Myocyte (in vitro differentiated cells): ENCODE measurements around the gene CELA3B. TPM values are rescaled to one million over a fixed set of nuclear protein-coding genes. Genes with fewer than 3 reads are reported as not detected.
"Not testable (repeated sequence)": the region's sequence is repeated elsewhere in the genome, so short reads cannot be mapped to it uniquely, and the experiment has no call there.

Experiments
- DNase-seq: peaks from one replicate; pipeline ENCODE4 v3.0.0-alpha.2; 2012; ENCODE audit warnings: low read depth
- total RNA-seq: library from RNA; depleted of rRNA; stranded (reverse); fragments of >200 nt; gene quantifications from 2 replicates; pipeline ENCODE4 v1.2.3, GENCODE V29; 2014

Gene CELA3B
- total RNA-seq, 1 donor from 2014 or later = not detected

DNA sequence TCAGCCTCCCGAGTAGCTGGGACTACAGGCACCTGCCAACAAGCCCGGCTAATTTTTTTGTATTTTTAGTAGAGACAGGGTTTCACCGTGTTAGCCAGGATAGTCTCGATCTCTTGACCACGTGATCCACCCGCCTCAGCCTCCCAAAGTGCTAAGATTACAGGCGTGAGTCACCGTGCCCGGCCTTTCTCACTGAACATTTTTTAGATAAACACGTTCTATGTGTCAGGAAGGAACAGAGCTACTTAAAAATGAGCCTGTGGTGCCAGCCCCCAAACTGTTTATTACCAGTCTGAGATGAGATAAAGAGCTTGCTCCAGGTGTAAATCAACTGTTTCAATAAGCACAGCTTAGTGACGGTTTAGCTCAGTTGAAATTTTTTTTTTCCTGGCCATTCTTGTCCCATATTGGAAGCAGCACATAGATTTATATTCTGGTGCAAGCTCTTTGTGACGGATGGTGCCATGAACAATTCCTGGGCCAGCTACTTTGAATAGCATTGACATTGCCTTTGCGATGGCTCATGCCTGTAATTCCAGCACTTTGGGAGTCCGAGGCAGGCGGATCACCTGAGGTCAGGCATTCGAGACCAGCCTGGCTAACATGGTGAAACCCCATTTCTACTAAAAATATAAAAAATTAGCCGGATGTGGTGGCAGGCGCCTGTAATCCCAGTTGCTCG is 33.7 kb upstream of the CELA3B start:
- not testable (repeated sequence) for DNase-seq

DNA sequence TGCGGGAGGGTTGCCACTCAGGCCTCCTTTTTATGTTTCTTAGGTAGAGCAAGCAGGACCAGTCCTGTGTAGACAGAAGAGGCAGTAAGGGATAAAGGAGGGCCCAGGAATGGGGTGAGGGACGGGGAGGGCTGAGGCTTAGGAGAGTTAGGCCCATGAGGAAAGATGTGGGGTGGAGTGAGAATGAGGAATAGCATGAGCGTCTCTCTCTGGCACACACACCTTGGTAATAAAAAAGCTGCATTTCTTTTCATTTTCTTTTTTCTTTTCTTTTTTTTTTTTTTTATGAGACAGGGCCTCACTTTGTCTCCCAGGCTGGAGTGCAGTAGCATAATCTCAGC is 32.1 kb upstream of the CELA3B start:
- no peak for DNase-seq

- DNase-seq = no peak
Observed at GRCh38 chr1:21946836-21947587, 29.8 kb upstream of the CELA3B start.

DNA sequence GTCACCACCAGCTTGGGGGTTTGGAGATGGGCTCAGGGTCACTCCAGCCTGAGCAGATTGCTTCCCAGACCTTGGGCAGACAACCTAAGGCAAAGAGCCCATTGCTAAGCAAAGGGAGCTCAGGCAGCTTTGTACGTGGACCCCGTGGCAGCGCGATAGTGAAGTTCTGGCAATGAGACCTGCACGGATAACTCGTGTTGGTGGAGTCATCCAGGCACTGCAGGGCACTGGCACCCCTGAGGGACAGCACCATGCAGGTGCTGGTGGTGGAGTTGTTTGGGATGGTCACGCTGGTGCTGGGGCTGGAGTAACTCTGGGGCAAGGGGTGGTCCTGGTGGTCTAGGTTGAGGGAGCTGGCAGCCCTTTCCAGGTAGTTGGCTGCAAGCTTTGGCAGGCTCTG is 26.1 kb upstream of the CELA3B start:
- DNase-seq = no peak

GRCh38 chr1:21951226-21951870 is 25.5 kb upstream of the CELA3B start:
- peak; percentile 38 for DNase-seq

DNA sequence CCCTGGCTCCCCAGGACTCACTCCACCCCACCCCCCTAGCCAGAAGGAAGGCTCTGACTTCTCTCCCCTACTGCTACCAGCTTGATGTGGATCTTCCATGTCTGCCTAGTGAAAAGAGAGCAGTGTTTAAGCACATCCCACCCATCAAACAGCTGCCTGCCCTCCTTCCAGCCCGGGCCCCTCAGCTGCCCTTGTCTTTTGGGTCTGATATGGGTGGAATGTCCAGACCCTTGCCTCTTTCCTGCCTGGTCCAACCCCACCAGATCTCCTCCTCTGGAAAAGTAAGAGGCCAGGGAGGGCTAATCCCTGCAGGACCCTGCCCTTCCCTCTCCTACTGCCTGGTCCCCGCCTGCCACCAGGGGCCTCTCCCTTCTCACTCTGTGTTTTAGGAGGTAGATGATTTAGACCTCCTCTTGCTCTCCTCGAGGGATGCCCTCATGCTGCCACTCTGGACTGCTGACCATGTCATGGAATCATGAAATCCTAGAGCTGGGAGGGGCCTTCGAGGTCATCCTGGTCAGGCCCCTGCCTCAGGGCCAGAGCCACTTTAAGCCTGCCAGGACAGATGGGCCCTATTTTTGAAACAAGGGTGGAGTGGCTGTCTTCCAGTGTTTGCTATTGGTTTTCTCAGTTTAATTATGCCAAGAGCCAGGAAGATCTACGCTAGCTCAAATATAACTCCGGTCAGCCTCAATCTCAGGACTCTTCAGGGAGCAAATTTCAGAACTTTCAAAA is 23.9 kb upstream of the CELA3B start:
- peak; percentile 79 for DNase-seq

DNA sequence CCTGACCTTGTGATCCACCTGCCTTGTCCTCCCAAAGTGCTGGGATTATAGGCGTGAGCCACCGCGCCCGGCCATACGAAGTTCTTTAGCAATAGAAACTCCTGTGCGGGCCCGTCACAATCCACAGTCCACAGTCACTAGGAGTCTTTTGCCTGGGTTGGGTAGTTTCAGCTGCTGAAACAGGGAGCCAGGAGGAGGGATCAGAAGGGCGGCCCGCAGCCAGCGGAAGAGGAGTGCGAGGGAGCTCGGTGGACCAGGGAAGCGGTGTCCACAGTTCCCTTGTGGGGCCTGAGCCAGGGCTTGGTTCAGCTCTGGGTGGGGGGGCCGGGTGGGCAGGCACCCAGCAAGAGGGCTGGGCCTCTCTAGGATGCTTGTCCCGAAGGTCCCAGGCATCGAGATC is 21.8 kb upstream of the CELA3B start:
- DNase-seq = no peak

- DNase-seq = no peak
Observed at GRCh38 chr1:21955501-21956281, 21.1 kb upstream of the CELA3B start.

GRCh38 chr1:21956720-21957552 is 19.9 kb upstream of the CELA3B start:
- DNase-seq = peak; percentile 47

GRCh38 chr1:21961337-21961736 is 15.5 kb upstream of the CELA3B start:
- no peak for DNase-seq

GRCh38 chr1:21961799-21962198 is 15.0 kb upstream of the CELA3B start:
- DNase-seq = no peak

DNA sequence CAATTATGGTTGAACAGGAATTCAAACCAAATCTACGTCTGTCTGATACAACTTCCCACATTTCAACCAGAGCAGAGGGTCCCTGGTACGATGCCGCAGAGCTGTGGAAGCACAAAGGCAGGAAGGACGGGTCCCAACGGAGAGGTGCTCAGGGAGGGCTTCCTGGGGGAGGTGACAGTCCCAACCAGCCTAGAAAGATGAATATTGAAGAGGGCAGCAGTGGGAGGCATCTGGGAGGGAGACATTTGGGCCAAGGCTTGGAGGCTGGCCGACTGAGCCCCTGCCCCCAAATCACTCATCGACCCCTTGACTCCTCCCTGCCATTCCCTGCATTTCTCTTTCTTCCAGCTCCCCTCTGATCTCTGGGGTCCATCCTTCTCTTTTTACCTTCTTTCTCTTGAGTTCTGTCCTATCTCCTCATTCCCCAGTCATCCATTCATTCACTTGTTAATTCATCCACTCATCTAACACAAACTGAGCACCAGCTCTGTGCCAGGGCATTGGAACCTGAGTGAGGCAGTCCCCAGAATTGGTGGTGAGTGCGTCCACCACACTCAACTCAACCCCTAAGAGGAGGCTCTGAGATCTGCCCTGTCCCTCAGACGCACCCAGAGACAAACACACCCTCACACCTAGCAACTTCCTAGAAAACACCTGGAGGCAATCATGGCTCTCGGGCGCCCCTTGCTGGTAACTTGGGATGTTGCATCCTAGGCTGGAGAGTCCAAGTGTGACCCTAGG is 13.2 kb upstream of the CELA3B start:
- peak; percentile 84 for DNase-seq

DNA sequence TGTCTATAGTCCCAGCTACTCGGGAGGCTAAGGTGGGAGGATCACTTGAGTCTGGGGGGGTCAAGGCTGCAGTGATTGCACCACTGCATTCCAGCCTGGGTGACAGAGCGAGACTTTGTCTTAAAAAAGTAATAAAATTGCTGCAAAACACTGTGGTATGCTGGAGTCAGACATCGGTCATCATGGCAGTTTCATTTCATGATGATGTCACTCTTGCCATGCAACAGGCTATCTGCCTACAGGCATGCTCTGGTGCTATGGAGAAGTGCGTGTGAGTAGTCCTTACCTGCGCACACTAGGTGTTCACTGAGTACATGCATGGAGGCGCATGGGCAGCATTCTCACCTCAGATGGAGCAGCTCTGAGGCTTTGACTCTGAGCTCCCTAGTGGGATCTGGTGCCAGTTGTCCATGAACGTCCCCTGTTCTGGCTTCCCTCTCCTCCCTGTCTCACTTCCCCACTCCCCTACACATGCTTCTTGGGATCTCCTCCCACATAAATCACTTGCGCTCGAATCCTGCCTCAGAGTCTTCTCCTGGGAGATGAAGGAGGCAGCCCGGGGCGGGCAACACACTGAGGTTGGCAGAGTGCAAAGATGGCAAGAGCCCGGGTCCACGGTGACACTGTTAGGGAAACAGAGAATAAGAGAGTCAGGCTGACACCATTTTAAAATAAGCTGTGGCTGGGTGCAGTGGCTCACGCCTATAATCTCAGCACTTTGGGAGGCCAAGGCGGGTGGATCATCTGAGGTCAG is 10.4 kb upstream of the CELA3B start:
- no peak for DNase-seq

GRCh38 chr1:21967216-21967615 is 9.6 kb upstream of the CELA3B start:
- DNase-seq = not testable (repeated sequence)

DNA sequence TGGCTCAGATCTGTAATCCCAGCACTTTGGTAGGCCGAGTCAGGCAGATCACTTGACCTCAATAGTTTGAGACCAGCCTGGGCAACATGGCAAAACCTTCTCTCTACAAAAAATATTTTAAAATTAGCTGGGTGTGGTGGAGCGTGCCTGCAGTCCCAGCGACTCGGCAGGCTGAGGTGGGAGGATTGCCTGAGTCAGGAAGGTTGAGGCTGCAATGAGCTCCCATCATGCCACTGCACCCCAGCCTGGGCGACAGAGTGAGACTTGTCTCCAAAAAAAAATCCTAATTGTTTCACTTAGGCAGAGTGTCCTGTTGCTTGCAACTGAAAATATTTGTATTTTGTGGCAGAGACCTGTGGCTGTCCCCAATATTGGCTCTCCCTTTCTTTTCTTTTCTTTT is 7.8 kb upstream of the CELA3B start:
- DNase-seq = not testable (repeated sequence)

- not testable (repeated sequence) for DNase-seq
Observed at GRCh38 chr1:21970523-21970922, 6.3 kb upstream of the CELA3B start.

DNA sequence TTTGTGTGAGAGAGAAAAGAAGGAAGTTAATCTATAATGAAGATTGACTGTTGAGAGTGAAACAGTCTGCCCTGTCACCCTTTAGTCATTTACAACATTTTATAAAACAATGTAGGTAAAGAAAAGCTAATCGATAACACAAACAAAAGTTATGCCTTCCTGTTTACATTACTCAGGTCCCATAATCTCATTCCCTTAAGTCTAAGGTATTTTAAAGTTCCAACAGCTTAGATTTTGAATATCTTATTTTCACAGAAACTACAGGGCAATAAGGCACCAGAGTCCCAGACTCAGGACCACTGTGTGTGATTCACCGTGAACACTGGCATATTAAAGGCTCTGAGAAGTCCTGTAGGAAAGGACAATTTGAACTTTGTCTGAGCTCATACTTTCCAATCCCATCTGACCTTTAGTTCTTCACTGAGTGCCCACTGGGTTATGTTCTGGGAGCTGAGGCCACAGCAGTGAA is 3.8 kb upstream of the CELA3B start:
- not testable (repeated sequence) for DNase-seq

DNA sequence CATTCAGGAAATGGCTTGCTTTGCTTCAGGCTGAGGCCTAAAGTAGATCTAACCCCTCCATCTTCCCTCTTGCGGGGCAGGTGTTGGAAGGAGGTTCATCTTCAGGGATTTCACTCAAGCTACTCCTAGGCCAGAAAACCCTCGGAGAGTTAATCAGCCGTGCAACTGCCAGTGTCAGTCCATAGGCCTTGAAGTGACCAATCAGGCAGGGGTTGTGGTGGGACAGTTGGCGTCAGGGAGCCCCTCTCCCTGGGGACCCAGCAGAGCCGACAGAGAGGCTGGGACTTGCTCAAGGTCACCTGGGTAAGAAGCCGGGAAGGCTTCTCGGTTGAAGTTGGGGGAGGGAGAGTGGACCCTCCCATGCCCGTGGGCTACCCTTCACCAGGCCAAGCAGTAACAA is 2.9 kb upstream of the CELA3B start:
- not testable (repeated sequence) for DNase-seq
